Measurements from ENCODE around the gene ASB14. TPM values are rescaled to one million over a fixed set of nuclear protein-coding genes. Genes with fewer than 3 reads are reported as not detected.
A peak's percentile ranks its signal among the peaks of the same experiment; 100 is the strongest.

Gene ASB14
- total and polyA plus RNA-seq, 2 experiments from 2014 or later, result 0.34 TPM; not detected in 1

DNA sequence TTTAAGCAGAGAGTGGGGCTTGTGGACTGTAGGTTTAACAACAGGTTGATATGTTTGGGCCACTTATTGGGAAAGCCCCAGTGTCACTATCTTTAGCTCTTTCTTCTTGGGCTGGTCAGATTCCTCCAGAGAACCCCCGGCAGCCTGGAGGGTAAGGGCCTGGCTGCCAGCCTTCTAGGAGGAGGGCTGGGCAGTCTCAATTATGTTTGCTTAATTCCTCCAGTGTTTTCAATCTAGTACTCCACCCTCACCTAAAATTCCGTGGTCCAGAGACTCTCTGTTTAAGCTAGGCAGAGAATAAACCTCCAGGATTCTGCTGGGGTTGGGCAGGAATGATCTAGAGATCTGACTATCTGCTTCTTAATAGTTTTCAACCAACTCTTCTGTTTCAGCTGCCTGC, 5.3 kb downstream of the ASB14 start:
- Histone ChIP-seq H3K9me3 (ENCODE audit: low read depth) (no peaks in the 10 kb centered on the region), H3K4me3 (no peak overlapping the region), H3K27ac (no peak overlapping the region), H3K36me3 (no peaks in the 10 kb centered on the region), H3K27me3 (no peaks in the 10 kb centered on the region), H3K4me1 (ENCODE audit: low read depth) (peaks cover 5% of the 10 kb centered on the region)
- TF ChIP-seq, protein P1, sequence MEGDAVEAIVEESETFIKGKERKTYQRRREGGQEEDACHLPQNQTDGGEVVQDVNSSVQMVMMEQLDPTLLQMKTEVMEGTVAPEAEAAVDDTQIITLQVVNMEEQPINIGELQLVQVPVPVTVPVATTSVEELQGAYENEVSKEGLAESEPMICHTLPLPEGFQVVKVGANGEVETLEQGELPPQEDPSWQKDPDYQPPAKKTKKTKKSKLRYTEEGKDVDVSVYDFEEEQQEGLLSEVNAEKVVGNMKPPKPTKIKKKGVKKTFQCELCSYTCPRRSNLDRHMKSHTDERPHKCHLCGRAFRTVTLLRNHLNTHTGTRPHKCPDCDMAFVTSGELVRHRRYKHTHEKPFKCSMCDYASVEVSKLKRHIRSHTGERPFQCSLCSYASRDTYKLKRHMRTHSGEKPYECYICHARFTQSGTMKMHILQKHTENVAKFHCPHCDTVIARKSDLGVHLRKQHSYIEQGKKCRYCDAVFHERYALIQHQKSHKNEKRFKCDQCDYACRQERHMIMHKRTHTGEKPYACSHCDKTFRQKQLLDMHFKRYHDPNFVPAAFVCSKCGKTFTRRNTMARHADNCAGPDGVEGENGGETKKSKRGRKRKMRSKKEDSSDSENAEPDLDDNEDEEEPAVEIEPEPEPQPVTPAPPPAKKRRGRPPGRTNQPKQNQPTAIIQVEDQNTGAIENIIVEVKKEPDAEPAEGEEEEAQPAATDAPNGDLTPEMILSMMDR (IDR thresholded peaks at IDR 0.05; ENCODE audit: low read depth, low read length), result no peak
- DNase-seq (ENCODE audit: low read depth in 1 of 2, low spot score in 1 of 2), result no peak

DNA sequence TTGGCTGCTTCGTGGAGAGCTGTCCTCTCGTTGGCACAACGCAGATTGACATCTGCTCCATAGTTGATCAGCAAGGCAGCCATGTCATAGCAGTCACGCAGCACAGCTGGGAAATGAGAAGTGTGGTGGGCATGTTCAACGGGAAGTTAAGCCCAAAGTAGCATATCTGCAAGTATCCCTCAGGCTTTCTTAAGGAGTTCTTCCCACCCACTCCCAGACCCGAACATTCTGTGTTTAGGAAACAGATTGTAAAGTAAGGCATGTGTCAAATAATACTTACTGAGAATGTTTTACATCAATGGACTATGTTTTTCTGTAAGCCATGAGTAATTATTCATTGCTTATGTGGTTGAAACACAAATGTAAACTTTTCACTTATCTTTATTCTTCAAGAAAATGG, 9.2 kb downstream of the ASB14 start:
- DNase-seq (ENCODE audit: low read depth in 1 of 2, low spot score in 1 of 2), result no peak
- TF ChIP-seq, protein P1 (IDR thresholded peaks at IDR 0.05; ENCODE audit: low read depth, low read length), result no peak
- Histone ChIP-seq H3K36me3 (no peaks in the 10 kb centered on the region), H3K27ac (no peak overlapping the region), H3K27me3 (no peaks in the 10 kb centered on the region), H3K4me1 (ENCODE audit: low read depth) (no peaks in the 10 kb centered on the region), H3K4me3 (no peak overlapping the region), H3K9me3 (ENCODE audit: low read depth) (no peaks in the 10 kb centered on the region)

DNA sequence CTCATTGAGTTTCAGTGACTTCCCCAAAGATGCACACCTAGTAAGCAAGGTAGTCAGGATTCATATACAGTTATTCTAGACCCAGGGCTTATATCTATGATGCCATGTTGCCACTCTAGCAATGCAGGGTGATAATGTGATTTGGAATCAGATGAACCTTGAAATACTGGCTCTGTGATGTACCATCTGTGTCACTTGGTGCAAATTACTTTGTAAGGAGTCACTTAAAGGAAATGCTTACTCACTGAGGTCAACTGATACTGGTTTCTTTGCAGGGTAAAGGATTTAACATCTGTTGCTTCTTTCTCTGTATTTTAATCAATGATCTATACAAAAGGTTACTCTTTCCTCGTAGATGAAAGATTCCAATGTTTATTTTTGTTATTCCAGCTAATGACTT, 10.8 kb downstream of the ASB14 start:
- Histone ChIP-seq H3K4me1 (ENCODE audit: low read depth) (no peaks in the 10 kb centered on the region), H3K27ac (no peak overlapping the region), H3K27me3 (no peaks in the 10 kb centered on the region), H3K4me3 (no peak overlapping the region), H3K9me3 (ENCODE audit: low read depth) (no peaks in the 10 kb centered on the region), H3K36me3 (peaks cover under 1% of the 10 kb centered on the region)
- peak in 1 of 2 donors; percentile 17 for DNase-seq (ENCODE audit: low read depth in 1 of 2, low spot score in 1 of 2)
- TF ChIP-seq, protein P1 (IDR thresholded peaks at IDR 0.05; ENCODE audit: low read depth, low read length), result no peak

DNA sequence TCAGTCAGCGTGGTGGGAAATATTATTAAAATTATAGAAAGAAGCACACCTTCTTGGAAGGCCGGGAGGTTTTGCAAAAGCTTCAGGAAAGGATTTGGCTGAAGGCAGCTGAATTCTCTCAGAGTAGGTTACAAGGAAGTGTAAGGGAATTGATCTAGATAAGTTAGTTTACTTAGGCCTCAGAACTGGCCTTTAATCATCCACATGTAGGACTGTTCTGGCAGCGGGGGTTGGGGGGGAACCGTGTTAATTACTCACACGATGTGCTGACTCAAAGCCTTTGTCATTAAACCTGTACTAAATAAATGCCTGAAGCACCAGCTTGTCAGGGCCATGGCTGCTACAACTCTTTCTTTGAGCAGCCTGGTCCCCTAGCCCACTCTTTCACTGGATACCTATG, 12.8 kb downstream of the ASB14 start:
- no peaks in the 10 kb centered on the region for H3K9me3 ChIP-seq (ENCODE audit: low read depth)
- no peak for DNase-seq (ENCODE audit: low read depth in 1 of 2, low spot score in 1 of 2)
- no peaks in the 10 kb centered on the region for H3K27me3 ChIP-seq
- no peak overlapping the region for H3K27ac ChIP-seq
- no peaks in the 10 kb centered on the region for H3K4me1 ChIP-seq (ENCODE audit: low read depth)
- H3K4me3 ChIP-seq, result no peak overlapping the region
- TF ChIP-seq, protein P1 (IDR thresholded peaks at IDR 0.05; ENCODE audit: low read depth, low read length), result no peak
- H3K36me3 ChIP-seq, result peaks cover 5% of the 10 kb centered on the region

DNA sequence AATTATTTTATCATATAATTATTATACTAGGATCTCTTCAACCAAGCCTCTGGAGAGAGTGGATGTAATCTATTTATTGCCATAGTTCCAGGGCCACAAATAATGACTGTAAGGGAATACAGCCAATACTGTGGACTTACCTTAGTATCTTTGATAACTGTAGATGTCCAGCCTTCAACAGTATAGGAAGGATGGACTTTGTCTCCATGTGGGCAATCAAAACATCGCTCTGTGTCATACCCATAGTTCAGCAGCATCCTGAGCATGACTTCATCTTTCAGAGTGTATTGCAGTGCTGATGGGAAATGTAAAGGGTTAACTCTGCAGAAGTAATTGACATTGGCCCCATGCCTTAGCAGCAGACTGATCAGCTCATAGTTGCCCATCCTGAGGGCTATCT, 14.2 kb downstream of the ASB14 start:
- Histone ChIP-seq H3K36me3 (peaks cover 10% of the 10 kb centered on the region), H3K27ac (no peak overlapping the region), H3K9me3 (ENCODE audit: low read depth) (no peaks in the 10 kb centered on the region), H3K27me3 (no peaks in the 10 kb centered on the region), H3K4me1 (ENCODE audit: low read depth) (no peaks in the 10 kb centered on the region), H3K4me3 (no peak overlapping the region)
- TF ChIP-seq, protein P1 (IDR thresholded peaks at IDR 0.05; ENCODE audit: low read depth, low read length), result no peak
- no peak for DNase-seq (ENCODE audit: low read depth in 1 of 2, low spot score in 1 of 2)

DNA sequence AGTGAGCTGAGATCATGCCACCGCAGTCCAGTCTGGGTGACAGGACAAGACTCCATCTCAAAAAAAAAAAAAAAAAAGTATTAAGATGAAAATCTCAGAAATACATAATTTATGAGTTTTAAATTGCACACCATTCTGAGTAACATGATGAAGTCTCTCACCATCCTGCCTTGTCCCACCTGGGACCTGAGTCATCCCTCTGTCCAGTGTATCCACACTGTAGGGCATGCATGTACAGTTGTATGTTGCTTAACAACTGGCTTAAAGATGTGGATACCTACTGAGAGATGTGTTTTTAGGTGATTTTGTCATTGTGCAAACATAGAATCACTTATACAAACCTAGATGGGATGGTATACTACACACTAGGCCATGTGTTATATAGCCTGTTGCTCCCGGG, 17.1 kb downstream of the ASB14 start:
- Histone ChIP-seq H3K9me3 (ENCODE audit: low read depth) (no peaks in the 10 kb centered on the region), H3K4me1 (ENCODE audit: low read depth) (no peaks in the 10 kb centered on the region), H3K36me3 (peaks cover 13% of the 10 kb centered on the region), H3K4me3 (no peak overlapping the region), H3K27ac (no peak overlapping the region), H3K27me3 (no peaks in the 10 kb centered on the region)
- no peak for DNase-seq (ENCODE audit: low read depth in 1 of 2, low spot score in 1 of 2)
- TF ChIP-seq, protein P1 (IDR thresholded peaks at IDR 0.05; ENCODE audit: low read depth, low read length), result no peak
